HG03565 (cell line): ENCODE data around the gene ERN1.
"Not testable (repeated sequence)": the region's sequence is repeated elsewhere in the genome, so short reads cannot be mapped to it uniquely, and the experiment has no call there.

Experiments used
- ATAC-seq: cut with Tn5 transposase; IDR thresholded peaks from one replicate; pipeline ENCODE4 v1.9.1; 2021; ENCODE audit warnings: mild to moderate bottlenecking, moderate library complexity; ENCODE audit not compliant: unreplicated experiment

The ERN1 gene

GRCh38 chr17:64008346-64008745, 121.6 kb downstream of the ERN1 start:
- no peak for ATAC-seq

- no peak for ATAC-seq
Observed at GRCh38 chr17:64007838-64008282, 122.1 kb downstream of the ERN1 start.

DNA sequence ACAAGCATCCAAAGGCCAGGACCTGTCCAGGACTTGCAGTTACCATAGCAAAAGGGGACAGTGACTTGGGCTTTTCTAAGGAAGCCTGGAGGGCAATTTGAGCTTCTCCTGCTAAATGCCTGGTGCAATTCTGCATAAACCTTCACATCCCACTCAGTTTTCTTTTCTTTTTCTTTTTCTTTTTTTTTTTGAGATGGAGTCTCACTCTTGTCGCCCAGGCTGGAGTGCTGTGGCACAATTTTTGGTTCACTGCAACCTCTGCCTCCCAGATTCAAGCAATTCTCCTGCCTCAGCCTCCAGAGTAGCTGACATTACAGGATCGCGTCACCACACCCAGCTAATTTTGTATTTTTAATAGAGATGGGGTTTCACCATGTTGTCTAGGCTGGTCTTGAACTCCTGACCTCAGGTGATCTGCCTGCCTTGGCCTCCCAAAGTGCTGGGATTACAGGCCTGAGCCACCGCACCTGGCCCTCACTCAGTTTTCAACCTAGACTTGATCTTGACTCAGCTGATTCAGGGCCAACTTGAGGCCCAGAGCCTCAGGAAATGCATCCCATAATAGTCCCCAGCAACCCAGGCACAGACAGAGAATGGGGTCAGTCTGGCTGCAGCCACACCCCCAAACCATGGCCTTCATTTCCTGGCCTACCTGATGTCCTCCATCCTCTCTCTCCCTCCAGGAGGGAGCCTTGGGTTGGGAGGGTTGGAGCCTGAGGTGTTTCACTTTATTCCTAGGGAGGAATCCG, 122.7 kb downstream of the ERN1 start:
- not testable (repeated sequence) for ATAC-seq

- ATAC-seq = no peak
Observed at GRCh38 chr17:64006361-64007088, 123.4 kb downstream of the ERN1 start.

- ATAC-seq = no peak
Observed at GRCh38 chr17:64005734-64006167, 124.2 kb downstream of the ERN1 start.

DNA sequence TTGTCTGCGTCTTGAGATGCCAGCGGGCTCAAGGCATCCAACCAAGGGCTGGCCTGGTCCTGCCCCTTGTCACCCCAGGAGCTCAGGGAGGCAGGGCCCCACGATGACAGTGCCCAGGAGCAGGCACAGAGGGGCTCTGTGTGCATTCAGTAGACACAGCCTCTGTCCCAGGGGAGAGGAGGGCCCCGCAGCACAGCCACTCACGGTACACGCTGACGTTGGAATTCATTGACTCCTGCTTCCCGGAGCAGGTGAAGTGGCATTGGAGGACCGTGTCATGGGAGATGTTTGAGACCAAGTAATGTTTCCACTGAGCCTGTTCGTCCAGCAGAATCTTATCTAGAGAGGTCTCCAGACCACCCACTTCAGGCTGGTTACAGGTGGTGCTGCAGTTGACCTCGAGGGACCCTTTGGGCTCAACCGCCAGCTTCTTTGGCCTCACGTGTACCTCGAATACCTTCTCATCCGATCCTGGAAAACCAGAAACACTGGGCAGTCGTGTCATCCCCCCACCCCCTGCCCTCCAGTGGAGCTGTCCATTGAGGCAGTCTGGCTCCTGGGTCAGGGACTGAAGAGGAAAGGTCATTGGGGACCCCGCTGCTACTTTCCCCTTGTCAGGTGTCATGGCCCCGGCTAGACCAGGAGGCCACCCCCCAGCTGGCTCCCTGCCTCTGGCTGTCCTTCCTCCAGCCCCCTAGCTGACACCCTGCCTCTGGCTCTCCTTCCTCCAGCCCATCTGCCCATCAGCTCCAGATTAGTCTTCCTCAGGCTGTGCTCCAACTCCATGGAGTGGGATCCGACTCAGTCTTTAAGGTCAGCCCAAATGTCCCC, 124.8 kb downstream of the ERN1 start:
- no peak for ATAC-seq

DNA sequence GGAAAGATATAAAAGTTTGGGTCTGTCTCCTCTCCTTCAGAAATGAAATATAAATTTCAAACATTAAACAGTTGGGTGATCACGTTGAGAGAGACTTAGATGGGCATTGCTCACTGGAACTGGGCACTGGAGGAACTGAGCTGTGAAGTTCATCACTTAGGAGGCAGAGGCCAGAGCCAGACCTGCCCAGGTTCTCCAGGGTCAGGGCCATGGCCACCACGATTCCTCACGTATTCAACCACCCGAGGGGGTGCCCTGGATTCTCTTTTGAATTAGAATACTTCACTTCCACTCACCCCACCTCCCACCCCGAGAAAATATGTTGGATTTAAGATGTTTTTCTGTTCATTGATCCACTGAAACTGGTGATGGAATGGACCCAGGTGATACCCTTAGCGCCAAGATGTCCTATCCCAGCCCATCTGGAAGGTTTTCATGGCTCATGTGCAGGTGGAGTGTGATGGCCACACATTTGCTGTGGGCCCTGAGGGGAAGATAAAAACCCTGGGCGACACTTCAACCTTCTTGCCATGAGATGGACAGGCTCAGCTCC, 125.7 kb downstream of the ERN1 start:
- no peak for ATAC-seq

GRCh38 chr17:64003526-64004121, 126.3 kb downstream of the ERN1 start:
- no peak for ATAC-seq

DNA sequence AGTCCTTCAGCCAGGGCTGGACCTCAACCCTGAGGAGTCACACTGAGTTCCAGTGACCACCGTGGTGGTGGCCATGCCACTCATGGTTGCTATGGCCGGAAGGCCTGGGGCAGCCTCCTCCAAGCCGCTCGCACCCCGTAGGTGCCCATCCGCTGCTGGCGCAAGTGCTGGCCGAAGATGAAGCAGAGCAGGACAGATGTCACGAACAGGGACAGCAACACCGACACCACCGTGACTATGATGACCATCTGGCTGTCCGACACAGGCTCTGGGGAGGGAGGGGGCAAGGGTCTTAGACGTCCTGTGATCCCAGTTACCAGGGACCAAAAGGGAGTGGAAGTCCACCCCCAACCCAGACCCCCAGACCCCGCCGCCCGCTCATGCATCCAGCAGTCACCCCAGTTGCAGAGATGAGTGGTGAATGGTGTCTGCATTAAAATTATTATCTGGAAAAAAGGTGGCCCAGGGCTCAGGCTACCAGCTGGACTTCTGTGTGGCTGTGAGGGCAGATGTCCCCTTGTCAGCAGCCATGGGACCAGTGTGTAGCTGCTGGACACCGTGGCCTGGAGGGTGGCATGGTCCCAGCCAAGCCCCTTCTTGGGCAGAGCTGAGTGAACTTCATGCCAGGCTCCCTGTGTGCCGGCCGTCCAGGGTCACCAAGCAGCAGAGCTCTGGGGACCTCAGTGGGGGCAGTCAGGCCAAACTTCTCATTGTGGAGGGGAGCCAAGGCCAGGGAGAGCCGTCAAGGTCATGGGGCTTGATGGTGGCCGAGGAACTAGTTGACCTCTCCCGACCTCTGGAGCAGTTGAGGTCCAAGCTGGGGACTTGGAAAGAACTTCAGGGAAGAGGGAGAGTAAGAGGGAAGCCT, 127.1 kb downstream of the ERN1 start:
- ATAC-seq = no peak

- no peak for ATAC-seq
Observed at GRCh38 chr17:64001763-64002529, 128.0 kb downstream of the ERN1 start.

GRCh38 chr17:64001091-64001579, 128.8 kb downstream of the ERN1 start:
- ATAC-seq = no peak

- no peak for ATAC-seq
Observed at GRCh38 chr17:63999680-64000531, 130.0 kb downstream of the ERN1 start.

DNA sequence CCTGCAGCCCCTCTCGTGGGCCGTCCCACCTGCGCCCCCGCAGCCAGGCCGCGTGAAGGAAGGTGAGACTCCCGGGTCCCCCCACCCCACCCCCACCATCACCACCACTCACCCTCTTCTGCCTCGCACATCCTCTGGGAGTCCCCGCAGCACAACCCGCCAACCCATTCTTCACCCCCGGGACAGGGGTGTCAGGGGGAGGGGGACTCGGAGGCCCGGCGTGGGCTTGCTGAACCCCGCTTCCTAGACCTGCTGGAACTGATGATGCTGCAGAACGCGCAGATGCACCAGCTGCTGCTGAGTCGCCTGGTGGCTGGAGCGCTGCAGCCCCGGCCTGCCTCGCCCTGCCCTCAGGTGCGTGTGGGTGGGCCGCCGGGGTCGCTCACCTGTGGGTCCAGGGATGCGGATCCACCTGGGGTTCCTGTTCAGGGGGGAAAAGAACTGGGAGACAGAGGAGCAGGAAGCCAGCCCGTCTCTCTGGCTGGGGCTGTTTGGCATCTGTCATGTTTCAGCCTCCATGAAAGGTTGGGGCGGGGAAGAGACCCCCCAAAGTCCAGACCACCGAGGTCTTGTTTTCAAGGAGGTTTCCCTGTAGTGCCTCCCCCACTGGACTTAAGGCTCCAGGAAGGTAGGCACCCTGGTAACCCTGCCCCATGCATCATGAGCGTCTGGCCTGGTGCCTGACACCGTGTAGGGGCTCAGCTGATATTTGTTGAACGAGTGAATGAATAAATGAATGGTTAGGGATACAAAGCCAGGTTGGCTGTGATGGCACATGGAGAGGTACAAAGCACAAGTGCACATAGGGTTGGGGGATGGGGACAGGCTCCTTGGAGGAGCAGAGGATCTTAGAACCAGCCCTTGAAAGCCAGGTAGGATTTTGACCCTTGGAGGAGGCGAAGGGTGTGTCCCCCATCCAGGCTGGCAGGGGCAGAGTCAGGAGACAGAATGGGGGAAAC, 130.9 kb downstream of the ERN1 start:
- no peak for ATAC-seq

DNA sequence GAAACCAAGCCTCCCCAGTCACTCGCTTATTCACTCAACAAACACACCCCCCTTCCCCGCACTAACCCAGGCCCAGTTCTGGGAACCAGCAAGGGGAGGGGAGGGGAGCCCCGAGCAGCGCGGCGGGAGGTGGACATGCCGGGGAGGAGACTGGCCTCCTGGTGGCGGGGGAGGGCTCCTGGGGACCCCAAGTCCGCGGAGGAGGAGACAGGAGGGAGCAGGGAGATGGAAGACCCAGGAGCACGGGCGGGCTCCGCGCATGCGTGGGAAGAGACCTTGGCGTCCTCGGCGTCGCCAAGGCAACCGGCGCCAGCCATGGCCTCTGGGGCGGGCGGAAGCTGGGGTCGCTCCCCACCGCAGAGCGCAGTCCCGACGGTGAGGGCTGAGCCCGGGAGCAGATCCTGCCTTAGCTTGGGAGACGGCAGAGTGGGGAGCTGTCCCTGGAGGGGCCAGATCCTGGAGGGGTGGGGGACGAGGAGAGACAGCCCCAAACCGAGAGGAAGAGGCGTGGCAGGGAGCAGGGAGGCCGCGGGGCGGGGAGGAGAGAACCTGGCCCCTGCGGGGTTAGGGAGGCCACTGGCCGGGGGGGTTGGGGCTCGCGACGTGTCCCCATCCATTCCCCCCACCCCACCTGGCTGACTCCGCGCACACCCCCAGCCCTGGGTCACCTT, 131.8 kb downstream of the ERN1 start, which contains the start of gene PRR29:
Gene PRR29, plus strand, starts transcription at position 302 of the 671 bp plus-strand sequence. Its CDS starts 14 bp downstream, at position 316.
- ATAC-seq = no peak

DNA sequence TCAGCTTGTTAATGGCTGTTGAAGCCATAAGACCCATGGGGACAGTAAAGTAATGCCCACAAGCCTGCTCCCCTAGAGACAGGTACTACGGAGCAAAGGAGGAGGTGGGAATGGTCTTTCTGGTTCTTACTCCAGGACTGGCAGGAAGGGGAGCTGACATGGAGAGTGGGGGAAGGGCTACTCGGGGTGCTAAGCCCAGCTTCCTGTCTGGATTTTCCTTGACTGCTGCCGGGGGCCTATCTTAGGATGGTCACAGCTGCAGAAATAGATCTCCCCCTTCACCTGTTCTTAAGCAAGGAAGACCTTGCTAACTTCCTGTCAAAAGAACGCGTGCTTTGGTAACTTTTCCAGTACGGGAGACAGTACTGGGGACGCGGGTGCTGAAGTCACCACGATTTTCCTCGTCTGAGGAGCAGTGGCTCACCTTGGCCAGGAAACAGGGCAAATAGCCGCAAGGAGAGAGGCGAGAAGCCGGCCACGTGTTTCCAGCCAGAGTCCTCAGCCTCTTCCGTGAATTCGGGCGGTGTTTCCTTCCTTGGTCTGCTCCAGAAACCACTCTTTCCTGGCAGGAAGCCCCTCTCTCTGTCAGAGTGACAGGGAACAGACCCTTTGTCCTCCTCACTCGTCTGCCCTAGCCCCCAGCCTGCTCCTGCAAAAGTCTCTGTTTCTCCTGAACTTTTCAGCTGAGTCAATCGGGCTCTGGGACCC, 132.4 kb downstream of the ERN1 start:
- no peak for ATAC-seq
